GM12872 (cell line): ENCODE measurements around the gene FNIP1.

ENCODE experiments used
- TF ChIP-seq, protein P1 (sequence below): IDR thresholded peaks from 3 replicates; pipeline ENCODE4 v1.5.1; 2011; ENCODE audit warnings: low read depth, mild to moderate bottlenecking, low read length, moderate library complexity; ENCODE audit not compliant: insufficient read depth

FNIP1 gene

DNA sequence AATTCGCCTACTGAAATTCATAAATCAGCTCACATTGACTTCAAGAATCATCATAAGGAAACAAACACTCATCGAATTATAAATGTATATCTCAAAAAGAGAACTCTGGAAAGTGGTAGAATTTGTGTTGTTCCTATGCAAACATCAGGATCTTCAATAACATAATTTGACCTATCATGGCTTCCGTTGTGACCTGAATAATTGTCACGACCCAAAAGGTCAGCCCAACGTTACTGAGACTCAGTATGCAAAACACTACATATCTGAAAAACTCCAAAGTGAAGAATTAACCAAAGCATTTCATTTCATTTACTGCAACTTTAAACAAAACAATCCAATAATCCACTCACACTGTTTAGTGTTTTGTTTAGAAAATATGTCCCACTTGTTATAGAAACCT lies 163.0 kb downstream of the FNIP1 start:
- TF ChIP-seq, protein P1, sequence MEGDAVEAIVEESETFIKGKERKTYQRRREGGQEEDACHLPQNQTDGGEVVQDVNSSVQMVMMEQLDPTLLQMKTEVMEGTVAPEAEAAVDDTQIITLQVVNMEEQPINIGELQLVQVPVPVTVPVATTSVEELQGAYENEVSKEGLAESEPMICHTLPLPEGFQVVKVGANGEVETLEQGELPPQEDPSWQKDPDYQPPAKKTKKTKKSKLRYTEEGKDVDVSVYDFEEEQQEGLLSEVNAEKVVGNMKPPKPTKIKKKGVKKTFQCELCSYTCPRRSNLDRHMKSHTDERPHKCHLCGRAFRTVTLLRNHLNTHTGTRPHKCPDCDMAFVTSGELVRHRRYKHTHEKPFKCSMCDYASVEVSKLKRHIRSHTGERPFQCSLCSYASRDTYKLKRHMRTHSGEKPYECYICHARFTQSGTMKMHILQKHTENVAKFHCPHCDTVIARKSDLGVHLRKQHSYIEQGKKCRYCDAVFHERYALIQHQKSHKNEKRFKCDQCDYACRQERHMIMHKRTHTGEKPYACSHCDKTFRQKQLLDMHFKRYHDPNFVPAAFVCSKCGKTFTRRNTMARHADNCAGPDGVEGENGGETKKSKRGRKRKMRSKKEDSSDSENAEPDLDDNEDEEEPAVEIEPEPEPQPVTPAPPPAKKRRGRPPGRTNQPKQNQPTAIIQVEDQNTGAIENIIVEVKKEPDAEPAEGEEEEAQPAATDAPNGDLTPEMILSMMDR = no peak

DNA sequence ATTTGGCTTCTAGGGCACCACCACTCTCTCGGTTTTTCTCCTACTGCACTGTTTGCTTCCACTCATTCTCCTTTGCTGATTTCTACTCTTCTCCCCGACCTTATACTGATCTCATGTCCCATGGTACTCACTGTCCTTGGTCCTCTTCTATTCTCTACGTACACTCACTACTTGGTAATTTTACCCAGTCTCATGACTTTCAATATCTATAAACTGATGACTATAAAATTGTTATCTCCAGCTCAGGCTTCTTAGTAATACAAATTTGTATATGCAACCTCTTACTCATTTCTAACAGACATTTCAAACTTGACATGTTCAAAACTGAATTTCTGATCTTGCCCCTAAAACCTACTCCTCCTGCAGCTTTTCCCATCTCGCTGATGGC lies 165.9 kb downstream of the FNIP1 start:
- TF ChIP-seq, protein P1 = no peak

DNA sequence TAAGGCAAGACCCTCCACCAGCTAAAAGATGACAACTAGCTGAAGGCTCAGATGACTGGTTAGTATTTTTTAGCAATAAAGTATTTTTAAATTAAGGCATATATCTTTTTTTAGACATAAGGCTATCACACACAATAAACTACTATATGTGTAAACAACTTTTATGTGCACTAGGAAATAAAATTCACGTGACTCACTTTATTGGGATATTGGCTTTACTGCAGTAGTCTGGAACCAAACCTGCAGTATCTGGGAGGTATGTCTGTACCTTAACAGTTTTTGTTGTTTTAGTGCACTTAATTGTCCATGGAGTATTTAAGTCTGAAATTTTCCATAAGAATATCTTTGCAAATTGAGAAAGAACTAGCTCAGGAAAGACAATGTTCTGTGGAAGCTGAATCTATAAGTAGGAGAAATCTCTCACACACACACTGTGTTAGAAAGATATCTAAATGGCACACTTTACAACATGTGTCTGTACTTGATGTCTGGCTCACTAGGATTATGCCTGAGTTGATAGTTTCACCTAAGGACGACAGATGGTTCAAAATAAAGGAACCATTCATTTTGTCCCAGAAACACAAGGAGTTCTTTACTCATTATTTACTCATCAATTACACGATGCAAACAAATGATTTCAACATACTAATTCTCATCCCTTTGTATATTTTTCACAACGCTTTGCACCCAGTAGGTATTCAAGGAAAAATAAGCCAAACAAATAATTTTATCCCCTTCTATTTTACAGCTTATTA lies 166.4 kb downstream of the FNIP1 start:
- TF ChIP-seq, protein P1 = no peak

- TF ChIP-seq, protein P1 = no peak
These were observed 167.8 kb downstream of the FNIP1 start for GRCh38 chr5:131628990-131629389.

DNA sequence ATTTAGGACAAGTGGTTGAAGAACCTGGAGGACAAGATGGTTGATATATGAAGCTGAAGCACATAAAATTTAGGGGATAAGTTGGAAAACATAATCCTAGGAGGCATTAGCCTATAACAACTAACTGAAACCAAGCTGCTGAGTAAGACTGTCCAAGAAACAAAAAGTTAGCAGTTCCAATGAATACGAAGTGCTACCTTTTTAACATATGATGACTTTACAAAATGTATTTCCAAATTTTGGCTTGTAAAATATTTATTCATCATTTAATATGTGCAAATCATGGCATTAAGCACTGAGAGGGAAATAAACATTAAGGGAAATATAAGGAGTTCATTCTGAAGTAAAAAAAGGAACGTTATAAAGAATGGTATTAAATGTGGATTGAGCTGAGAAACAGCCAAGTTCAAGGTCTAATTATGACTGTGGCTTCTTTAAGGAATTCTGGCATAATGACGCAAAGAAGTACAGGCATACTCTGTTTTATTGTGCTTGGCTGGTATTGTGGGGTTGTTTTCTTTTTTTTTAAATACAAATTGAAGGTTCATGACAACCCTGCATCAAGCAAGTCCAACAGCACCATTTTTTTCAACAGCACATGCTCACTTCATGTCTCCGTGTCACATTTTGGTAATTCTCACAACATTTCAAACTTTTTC lies 169.5 kb downstream of the FNIP1 start:
- TF ChIP-seq, protein P1 = no peak

DNA sequence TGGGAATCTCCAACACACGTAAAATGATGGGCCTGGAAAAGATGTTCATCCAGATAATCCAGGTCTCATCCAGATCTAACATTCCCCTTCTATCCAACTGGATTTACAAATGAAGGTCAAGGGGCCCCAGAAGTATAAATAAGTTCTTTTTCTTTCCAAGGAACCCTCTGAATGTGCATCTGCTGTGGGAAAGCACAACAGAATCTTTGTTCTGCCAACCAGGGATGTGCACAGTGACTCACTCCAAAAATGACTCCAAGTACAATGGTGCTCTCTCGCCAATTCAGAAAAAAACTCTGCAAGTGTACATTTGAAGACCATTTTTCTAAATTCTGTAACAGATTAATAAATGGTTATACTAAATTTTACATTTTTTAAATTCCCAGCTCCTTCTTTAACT lies 174.2 kb downstream of the FNIP1 start:
- TF ChIP-seq, protein P1 = no peak

GRCh38 chr5:131619102-131619501 lies 177.7 kb downstream of the FNIP1 start:
- TF ChIP-seq, protein P1 = no peak
